ENCODE results near the gene KCNJ1.

Gene KCNJ1

DNA sequence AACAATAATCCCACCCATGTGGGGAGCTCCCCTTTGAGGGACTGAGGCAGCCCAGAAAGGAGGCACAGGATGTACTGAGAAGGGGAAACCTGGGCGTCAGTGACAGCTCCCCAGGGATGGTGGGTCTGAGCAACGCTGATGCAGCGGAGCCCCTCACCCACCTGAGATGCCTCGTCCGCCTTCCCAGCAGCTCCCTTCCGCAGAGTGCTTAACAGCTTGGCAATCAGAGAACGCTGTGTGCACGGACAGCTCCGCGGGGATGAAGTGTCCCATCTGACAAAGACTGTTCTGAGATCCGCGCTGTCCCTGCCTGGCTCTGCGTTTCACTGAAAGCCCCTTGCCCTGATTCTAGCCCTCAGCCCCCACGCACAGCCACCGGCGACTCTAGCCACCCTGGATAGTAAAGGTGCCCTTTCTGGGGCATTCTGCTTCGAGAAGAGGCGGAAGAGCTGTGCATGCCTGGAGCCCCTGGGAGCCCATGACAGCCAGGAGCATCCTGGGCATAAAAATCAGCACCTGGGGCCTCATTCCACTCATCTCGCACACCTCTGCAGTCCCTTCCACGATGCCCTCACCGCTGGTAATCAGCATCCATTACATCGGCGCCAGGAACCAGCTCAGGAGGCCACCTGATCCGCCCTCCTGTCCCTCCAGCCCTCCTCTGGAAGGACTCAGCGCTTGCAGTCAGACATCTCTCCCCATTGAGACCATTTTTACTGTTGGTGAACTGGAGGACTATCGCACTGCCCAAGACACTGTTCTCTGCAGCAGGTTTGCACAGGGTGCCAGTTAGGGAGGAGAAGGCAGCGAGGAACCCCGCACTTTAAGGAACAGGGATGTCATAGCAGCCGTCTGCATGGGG, 34.8 kb upstream of the KCNJ1 start:
- DNase-seq (ENCODE audit: low read depth): no peak

DNA sequence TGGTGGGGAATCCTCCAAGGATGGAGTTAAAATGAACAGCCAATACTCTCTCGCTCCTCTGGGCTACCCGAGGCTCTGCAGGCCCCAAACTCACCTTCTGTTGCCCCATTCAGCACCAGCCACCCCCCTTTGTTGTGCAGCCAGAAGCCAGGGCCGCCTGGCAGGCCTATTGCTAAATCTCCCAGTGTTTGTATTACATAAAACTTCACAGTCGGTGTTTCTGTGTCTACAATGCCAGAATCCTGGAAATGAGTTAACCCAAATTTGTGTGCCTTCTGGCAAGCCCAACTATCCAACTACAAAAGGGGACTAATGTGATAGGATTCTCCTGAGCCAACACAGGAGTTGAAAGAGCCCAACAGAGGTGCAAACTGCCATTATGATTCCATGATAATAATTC, 33.4 kb upstream of the KCNJ1 start:
- DNase-seq (ENCODE audit: low read depth): no peak

DNA sequence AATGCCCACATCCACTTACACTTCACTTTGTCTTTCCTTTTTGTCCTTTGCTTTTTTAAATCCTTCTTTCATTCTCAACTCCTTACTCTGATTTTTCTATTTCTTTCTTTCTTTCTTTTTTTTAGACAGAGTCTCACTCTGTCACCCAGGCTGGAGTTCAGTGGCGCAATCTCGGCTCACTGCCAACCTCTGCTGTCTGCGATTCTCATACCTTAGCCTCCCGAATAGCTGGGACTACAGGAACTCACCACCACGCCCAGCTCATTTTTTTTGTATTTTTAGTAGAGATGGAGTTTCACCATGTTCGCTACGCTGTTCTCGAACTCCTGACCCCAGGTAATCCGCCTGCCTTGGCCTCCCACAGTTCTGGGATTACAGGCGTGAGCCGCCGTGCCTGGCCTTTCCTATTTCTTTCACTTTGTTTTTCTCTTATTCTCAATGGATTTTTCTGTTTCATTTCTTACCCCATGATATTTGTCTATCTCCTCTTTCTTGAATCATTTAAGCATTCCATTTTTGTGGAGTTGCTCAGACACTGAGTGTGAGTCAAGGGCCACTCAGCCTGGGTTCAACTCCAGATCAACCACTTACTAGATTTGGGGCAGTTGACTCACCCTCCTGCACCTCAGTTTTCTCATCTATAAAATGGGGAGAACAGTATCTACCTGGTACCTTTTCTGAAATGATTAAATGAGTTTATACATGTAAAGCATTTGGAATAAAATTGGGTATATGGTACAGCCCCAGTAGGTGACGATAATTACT, 31.7 kb upstream of the KCNJ1 start:
- no peak for DNase-seq (ENCODE audit: low read depth)

DNA sequence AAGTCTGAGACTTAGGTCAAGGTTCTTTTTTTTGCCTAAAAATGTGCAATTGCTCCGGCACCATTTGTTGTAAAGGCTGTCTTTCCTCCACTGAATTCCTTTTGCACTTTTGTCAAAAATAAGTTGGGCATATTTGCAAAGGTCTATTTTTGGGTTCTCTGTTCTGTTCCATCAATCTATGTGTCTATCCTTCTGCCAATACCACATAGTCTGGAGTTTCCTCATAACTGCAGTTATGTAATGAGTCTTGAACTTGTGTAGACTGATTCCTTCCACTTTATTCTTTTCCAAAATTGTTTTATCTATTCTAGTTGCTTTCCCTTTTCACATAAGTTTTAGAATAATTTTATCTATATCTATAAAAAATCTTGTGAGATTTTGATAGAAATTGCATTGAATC, 30.7 kb upstream of the KCNJ1 start:
- DNase-seq (ENCODE audit: low read depth): no peak

GRCh38 chr11:128896356-128896755, 29.3 kb upstream of the KCNJ1 start:
- no peak for DNase-seq (ENCODE audit: low read depth)

DNA sequence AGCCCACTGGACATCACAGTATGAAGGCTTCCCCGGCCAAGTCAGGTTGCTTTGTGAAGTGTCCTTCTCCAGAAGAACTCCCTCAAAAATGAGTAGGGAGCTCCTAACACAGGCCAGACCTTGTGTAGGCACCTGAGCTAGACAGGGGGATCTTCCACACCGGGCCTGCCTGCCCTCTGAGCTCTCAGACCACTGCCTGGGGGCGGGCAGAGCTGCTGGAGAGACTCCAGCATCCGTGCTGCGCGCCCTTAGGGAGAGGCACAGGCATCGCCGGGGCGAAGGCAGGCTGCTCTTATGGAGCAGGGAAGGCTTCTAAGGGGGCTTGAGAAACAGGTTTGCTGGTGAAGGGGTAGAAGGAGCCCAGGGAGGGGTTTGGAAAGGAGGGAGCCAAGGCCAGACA, 28.4 kb upstream of the KCNJ1 start:
- no peak for DNase-seq (ENCODE audit: low read depth)

DNA sequence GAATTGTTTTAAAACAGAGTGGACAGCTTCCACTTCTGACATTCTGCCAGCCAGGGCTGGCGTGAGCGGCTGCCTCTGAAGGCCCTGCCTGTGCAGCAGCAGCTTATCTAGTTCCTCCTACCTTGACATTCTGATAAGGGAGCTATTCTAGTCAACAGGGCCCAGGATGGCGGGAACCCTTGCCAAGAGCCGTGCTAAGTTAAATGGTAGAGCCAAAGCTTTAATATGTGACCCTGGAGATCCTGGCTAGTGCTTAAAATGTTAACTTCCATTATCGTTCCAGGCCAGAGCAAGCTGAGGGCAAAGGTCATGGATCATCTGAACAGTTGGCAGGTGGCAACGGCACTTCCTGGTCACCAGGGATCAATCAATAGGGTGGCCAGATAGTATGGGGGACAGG, 27.6 kb upstream of the KCNJ1 start:
- DNase-seq (ENCODE audit: low read depth): no peak

DNA sequence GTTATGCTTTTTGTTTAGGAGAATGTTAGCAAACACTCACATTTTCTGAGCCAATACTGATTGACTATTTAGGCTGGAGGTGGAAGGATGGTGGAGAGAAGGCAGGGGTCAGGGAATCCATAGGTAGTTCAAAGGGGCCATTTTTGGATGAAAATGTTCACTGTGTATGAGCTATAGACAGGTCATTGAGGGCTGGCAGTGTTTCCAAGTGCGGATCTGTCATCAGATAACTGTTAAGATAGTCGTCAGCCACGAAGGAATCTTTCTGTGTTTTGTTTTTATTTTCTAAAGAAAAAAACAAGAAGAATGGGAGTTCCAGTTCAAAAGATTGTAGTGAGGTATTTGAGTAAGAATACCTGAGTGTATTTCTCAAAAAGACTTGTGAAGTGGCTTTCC, 27.2 kb upstream of the KCNJ1 start:
- no peak for DNase-seq (ENCODE audit: low read depth)

- DNase-seq (ENCODE audit: low read depth): no peak
These were observed 26.6 kb upstream of the KCNJ1 start for GRCh38 chr11:128893578-128894285.

- no peak for DNase-seq (ENCODE audit: low read depth)
These were observed 25.9 kb upstream of the KCNJ1 start for GRCh38 chr11:128892866-128893565.

- DNase-seq (ENCODE audit: low read depth): no peak
These were observed 24.9 kb upstream of the KCNJ1 start for GRCh38 chr11:128891913-128892398.

- no peak for DNase-seq (ENCODE audit: low read depth)
These were observed 23.7 kb upstream of the KCNJ1 start, which contains the start of gene KCNJ5 for GRCh38 chr11:128890543-128891368. TSS of gene KCNJ5 (plus strand) at chr11:128891356. CDS start at chr11:128911274, 19,918 bp downstream.

GRCh38 chr11:128890216-128890542, 23.1 kb upstream of the KCNJ1 start:
- no peak for DNase-seq (ENCODE audit: low read depth)

- DNase-seq (ENCODE audit: low read depth): no peak
These were observed 22.6 kb upstream of the KCNJ1 start for GRCh38 chr11:128889657-128890213.

DNA sequence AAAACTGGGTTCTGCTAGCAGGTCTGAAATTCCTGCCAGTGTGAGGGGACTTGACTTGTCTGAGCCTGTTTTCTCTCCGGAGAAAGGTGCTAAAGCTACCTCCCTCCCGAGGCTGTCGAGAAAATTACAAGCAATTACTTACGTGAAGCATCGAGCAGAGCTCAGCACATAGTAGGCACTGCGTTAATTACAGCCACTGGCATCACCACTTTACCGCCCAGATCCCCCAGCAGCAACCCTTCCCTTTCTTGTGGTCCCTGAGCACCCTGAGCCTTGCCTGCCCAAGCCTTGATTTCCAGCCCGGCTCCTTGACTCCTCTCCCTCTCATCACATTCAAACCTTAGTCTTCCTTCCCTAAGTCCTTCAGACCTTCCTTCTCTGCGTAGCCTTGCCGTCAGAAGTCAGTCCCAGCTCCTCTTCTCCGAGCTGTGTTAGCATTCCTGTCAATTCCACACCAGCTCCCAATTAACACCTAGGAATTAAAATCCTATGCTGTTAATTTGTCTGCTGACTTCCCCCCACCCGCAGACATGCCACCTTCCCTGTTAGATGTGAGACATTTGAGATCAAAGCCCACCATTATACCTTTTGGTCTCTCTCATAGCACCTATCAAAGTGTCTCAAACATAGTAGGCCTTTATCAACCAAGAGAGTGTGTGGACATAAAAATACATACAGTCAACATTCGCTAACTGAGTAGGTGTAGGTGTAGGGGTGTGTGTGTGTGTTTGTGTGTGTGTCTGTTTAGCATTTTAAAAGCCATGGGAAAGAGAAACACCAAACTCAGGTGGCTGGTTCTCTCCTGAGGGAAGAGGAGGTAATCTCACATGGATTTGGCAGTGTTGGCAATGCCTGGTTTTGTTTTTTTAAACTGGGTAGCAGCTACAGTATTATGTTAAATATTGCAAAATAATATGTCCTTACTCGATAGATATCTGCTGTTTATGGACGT, 21.2 kb upstream of the KCNJ1 start:
- no peak for DNase-seq (ENCODE audit: low read depth)

DNA sequence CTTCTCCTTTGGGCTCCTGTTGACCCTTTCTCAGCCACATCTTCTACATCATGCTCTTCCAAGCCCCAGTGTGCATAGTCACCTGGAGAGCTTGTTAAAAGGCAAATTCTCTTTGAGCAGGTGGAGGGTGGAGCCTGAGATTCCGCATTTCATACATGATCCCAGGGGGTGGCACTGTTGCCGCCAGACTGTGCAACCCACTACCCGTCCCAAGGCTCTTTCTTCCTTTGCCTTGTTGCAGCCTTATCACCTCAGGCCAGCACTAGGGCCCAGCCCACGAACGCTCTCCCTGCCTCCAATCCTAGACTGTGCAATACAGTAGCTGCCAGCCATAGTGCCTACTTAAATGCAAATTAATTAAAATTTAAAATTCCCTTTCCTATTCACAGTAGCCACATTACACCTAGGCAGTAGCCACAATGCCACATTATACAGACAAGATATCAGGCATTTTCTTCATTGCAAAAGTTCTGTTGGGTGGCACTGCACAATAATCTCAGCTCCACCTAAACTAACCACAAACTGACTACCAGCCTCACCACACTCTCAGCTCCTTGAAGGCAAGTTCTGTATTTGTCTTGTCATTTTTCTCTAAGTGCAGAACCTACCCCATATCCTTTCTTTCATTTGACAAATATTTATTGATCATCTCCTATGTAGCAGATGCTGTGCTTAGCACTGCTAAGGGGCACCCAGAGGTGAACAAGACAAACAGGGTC, 19.5 kb upstream of the KCNJ1 start:
- no peak for DNase-seq (ENCODE audit: low read depth)

DNA sequence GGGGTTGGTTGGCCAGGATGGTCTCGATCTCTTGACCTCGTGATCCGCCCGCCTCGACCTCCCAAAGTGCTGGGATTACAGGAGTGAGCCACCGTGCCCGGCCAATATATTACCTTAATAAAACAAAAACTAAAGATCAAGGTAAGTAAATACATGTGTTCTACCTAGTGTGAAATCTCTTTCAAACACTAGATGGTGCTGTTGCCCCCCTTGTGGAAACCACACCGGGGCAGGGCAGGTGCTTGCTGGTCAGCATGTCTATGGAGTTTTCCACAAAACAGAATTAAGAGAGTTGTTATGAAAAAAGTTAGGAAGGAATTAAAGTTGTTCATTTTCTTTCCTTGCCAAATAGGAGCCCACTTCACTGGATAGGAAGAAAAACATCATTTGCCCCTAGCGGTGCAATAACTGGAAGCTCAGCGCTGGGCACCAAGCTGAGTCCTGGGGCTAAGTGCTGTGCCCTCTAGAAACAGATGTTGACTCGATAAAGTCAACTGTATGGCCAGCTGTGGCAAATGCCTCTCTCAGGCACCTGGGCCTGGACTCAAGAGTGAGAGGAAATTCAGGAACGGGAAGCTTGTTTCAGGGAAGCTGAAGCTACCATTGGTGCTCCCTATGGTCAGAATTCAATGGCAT, 17.7 kb upstream of the KCNJ1 start:
- DNase-seq (ENCODE audit: low read depth): no peak

- no peak for DNase-seq (ENCODE audit: low read depth)
These were observed 17.0 kb upstream of the KCNJ1 start for GRCh38 chr11:128884054-128884453.

Measured in stimulated activated CD8-positive, alpha-beta memory T cell treated with anti-CD3 and anti-CD28 coated beads, Interleukin-12 subunit alpha, Interleukin-12 subunit beta, amount 100 ng/mL, for 4 hours (primary cell).